ENCODE measurements around the gene P3H3. TPM values are rescaled to one million over a fixed set of nuclear protein-coding genes. Genes with fewer than 3 reads are reported as not detected.
A peak's percentile ranks its signal among the peaks of the same experiment; 100 is the strongest.

Gene P3H3
- total RNA-seq, 6 donors from 2014 or later = 2.7 to 15.7 (median 7.0) TPM

DNA sequence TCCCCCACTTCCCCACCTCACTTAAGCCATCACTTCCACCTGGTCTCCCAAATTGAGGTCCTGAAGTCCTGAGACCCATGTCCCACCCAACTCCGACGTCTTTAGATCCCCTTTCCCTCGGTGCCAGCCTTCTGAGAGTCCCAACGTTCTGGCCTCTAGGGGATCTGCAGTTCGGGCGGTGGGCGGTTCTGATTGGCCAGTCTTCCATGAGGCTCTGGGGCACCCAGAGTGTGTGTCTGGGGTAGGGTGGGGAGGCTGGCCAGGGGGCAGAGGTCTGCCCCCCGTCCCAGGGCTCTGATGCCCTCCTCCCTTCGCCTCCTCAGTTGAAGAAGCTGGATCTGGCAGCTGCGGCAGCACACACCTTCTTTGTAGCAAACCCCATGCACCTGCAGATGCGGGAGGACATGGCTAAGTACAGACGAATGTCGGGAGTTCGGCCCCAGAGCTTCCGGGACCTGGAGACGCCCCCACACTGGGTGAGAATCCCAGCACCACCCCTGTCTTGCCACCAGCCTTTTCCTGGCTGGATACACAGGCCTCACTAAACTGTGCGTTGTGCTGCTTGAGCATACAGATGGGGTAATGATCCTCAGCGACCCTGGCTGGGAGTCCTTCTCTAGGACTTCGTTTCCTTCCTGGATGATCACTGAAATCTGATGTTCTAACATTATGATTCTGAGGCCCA, 1.5 kb downstream of the P3H3 start:
- DNase-seq = no peak
- H3K27ac ChIP-seq = peak overlapping the region; percentile 42 to 83 (median 64)
- peak overlapping the region; percentile 33 to 81 (median 72) for H3K4me3 ChIP-seq
- ATAC-seq (ENCODE audit: low FRiP score in 2 of 2) = no peak
- peaks cover 0 to 23% (median 7%) of the 10 kb centered on the region in 4 donors for H3K27me3 ChIP-seq
- TF ChIP-seq POLR2AphosphoS5 (IDR thresholded peaks at IDR 0.05) (no peak), EP300 (IDR thresholded peaks at IDR 0.05) (no peak), CTCF (IDR thresholded peaks at IDR 0.05) (no peak), POLR2A (IDR thresholded peaks at IDR 0.05) (no peak)
- H3K36me3 ChIP-seq = peaks cover 0 to 10% (median 0%) of the 10 kb centered on the region in 4 donors
- H3K9me3 ChIP-seq = no peaks in the 10 kb centered on the region
- peaks cover 15 to 34% (median 28%) of the 10 kb centered on the region in 4 donors for H3K4me1 ChIP-seq
- WGBS, 2 donors = 57 to 78% methylated on average over 17 to 19 of the region's 19 CpGs

GRCh38 chr12:6830286-6830890, 2.2 kb downstream of the P3H3 start:
- H3K27me3 ChIP-seq = peaks cover 0 to 23% (median 5%) of the 10 kb centered on the region in 4 donors
- peaks cover 15 to 31% (median 25%) of the 10 kb centered on the region in 4 donors for H3K4me1 ChIP-seq
- TF ChIP-seq EP300 (IDR thresholded peaks at IDR 0.05) (no peak), POLR2AphosphoS5 (IDR thresholded peaks at IDR 0.05) (no peak), CTCF (IDR thresholded peaks at IDR 0.05) (no peak)
- H3K4me3 ChIP-seq = no peak overlapping the region
- no peak overlapping the region for H3K27ac ChIP-seq
- 74 to 90% methylated on average over 5 to 11 of the region's 11 CpGs for WGBS, 2 donors
- no peak for DNase-seq
- no peaks in the 10 kb centered on the region for H3K9me3 ChIP-seq
- peaks cover 0 to 10% (median 0%) of the 10 kb centered on the region in 4 donors for H3K36me3 ChIP-seq
- no peak for ATAC-seq (ENCODE audit: low FRiP score in 2 of 2)

DNA sequence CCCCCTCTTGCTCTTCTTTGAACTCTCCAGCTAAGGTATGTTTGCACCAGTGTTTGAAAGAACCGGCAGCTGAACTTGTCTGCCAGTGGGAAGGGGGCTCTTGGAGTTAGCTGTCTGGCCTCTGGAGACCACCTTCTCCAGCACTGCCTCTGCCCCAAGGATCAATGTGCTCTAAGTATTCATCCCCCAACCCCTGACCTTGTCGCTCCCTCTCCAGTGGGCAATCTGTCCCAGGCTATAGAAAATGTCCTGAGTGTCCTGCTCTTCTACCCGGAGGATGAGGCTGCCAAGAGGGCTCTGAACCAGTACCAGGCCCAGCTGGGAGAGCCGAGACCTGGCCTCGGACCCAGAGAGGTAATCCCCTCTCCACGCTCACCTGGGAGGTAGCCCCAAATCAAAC, 2.8 kb downstream of the P3H3 start:
- WGBS, 2 donors = 91 to 94% methylated on average over 6 of the region's 6 CpGs
- ATAC-seq (ENCODE audit: low FRiP score in 2 of 2) = no peak
- DNase-seq = no peak
- no peak overlapping the region for H3K4me3 ChIP-seq
- H3K27me3 ChIP-seq = peaks cover 0 to 23% (median 5%) of the 10 kb centered on the region in 4 donors
- TF ChIP-seq CTCF (IDR thresholded peaks at IDR 0.05) = no peak
- no peak for TF ChIP-seq POLR2AphosphoS5 (IDR thresholded peaks at IDR 0.05)
- no peak for TF ChIP-seq POLR2A (IDR thresholded peaks at IDR 0.05)
- TF ChIP-seq EP300 (IDR thresholded peaks at IDR 0.05) = no peak
- H3K36me3 ChIP-seq = peaks cover 0 to 10% (median 0%) of the 10 kb centered on the region in 4 donors
- no peaks in the 10 kb centered on the region for H3K9me3 ChIP-seq
- peaks cover 15 to 30% (median 24%) of the 10 kb centered on the region in 4 donors for H3K4me1 ChIP-seq
- H3K27ac ChIP-seq = no peak overlapping the region

DNA sequence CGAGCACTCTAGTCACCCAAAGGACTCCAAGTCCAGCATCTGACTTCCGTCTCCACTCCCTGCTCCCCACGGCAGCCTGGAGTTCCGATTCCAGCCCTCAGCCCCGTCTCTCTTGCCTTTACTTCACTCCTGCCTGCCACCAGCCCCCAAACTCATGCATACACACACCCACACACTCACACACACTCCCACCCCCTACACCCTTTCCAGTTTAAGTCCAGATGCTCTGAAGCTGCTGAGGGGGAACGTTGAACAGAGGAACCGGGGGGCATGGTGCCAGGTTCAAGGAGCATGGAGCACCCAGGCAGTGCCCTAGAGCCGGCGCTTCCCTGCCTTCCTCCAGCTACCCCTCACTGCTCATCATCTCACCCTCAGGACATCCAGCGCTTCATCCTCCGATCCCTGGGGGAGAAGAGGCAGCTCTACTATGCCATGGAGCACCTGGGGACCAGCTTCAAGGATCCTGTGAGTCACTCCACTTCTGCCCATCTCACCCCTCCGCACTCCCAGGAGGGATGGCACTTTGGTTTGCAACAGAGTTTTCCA, 3.3 kb downstream of the P3H3 start:
- WGBS, 2 donors = 87 to 92% methylated on average over 10 to 12 of the region's 12 CpGs
- H3K9me3 ChIP-seq = no peaks in the 10 kb centered on the region
- no peak overlapping the region for H3K27ac ChIP-seq
- peaks cover 0 to 21% (median 3%) of the 10 kb centered on the region in 4 donors for H3K27me3 ChIP-seq
- no peak for DNase-seq
- no peak for ATAC-seq (ENCODE audit: low FRiP score in 2 of 2)
- H3K4me3 ChIP-seq = no peak overlapping the region
- TF ChIP-seq POLR2A (IDR thresholded peaks at IDR 0.05) (no peak), EP300 (IDR thresholded peaks at IDR 0.05) (no peak), POLR2AphosphoS5 (IDR thresholded peaks at IDR 0.05) (no peak), CTCF (IDR thresholded peaks at IDR 0.05) (no peak)
- peaks cover 0 to 10% (median 0%) of the 10 kb centered on the region in 4 donors for H3K36me3 ChIP-seq
- H3K4me1 ChIP-seq = peaks cover 15 to 30% (median 24%) of the 10 kb centered on the region in 4 donors
